Gastroesophageal sphincter (tissue), 4 donors: ENCODE results near the gene VGLL3. TPM values are rescaled to one million over a fixed set of nuclear protein-coding genes. Genes with fewer than 3 reads are reported as not detected.

ENCODE experiments used
- ATAC-seq: fragments of 150-250 bp; one replicate; pipeline ENCODE4 v1.9.1; 2016; ENCODE audit warnings: mild to moderate bottlenecking, moderate library complexity
- H3K27ac ChIP-seq, 4 donors: fragments of 200-600 bp; sonication (generic) in 3 of 4; 1 replicate in 3 of 4; 2 replicates in 1 of 4; pipeline ENCODE4 v1.5.1; 2016 to 2019
- H3K27me3 ChIP-seq: fragments of 200-600 bp; sonication (generic); one replicate; pipeline ENCODE4 v1.5.1; 2019
- H3K36me3 ChIP-seq, 2 donors: fragments of 200-600 bp; sonication (generic); one replicate each; pipeline ENCODE4 v1.5.1; 2019; ENCODE audit warnings: control low read depth in 1 of 2
- H3K4me1 ChIP-seq, 3 donors: fragments of 200-600 bp; sonication (generic); 1 replicate in 2 of 3; 2 replicates in 1 of 3; pipeline ENCODE4 v1.5.1; 2016 to 2019; ENCODE audit warnings: control low read depth in 2 of 3
- H3K4me3 ChIP-seq, 2 donors: fragments of 200-600 bp; sonication (generic); one replicate each; pipeline ENCODE4 v1.5.1; 2019; ENCODE audit warnings: mild to moderate bottlenecking in 1 of 2, moderate library complexity in 1 of 2
- H3K9me3 ChIP-seq, 3 donors: fragments of 200-600 bp; sonication (generic); one replicate each; pipeline ENCODE4 v1.5.1; 2017 to 2019; ENCODE audit warnings: control low read depth in 2 of 3
- CTCF ChIP-seq, 4 experiments: fragments of 200-600 bp in 2 of 4; fragments of 450-650 bp in 2 of 4; sonication (generic) in 1 of 4; IDR thresholded peaks; one replicate each; pipeline ENCODE4 v1.5.1; 2017 to 2019; ENCODE audit warnings: antibody characterized with exemption in 4 of 4, mild to moderate bottlenecking in 2 of 4, moderate library complexity in 2 of 4
- EP300 ChIP-seq: sonication (generic); formaldehyde crosslinking; IDR thresholded peaks from one replicate; pipeline ENCODE4 v1.6.1; 2017; ENCODE audit warnings: antibody characterized with exemption, mild to moderate bottlenecking
- POLR2A ChIP-seq, 2 donors: fragments of 450-650 bp; IDR thresholded peaks; one replicate each; pipeline ENCODE4 v1.6.1; 2017; ENCODE audit warnings: antibody characterized with exemption in 2 of 2, mild to moderate bottlenecking in 2 of 2, moderate library complexity in 1 of 2
- POLR2AphosphoS5 ChIP-seq: sonication (generic); formaldehyde crosslinking; IDR thresholded peaks from one replicate; pipeline ENCODE4 v1.6.1; 2017; ENCODE audit warnings: antibody characterized with exemption
- WGBS, 2 donors: methylation state at CpG; one replicate each; pipeline ENCODE4 v1.1.5; 2018; ENCODE audit warnings: low coverage in 1 of 2; 5-methylcytosine and 5-hydroxymethylcytosine counted together
- total RNA-seq, 4 donors: library from RNA; depleted of rRNA; stranded (reverse); fragments of >200 nt; gene quantifications; one replicate each; pipeline ENCODE4 v1.1.0, GENCODE V29; 2016

VGLL3 gene
- total RNA-seq, 4 donors from 2014 or later, result 12.5 to 43.3 (median 32.1) TPM

GRCh38 chr3:86934851-86935250, 56.1 kb downstream of the VGLL3 start:
- H3K27ac ChIP-seq, result no peak overlapping the region
- TF ChIP-seq CTCF (IDR thresholded peaks at IDR 0.05) (no peak), POLR2A (IDR thresholded peaks at IDR 0.05) (no peak), EP300 (no peak), POLR2AphosphoS5 (no peak)
- H3K9me3 ChIP-seq, result no peaks in the 10 kb centered on the region
- no peaks in the 10 kb centered on the region for H3K4me1 ChIP-seq
- WGBS, 2 donors, result 71 to 90% methylated on average over 2 to 3 of the region's 3 CpGs
- H3K27me3 ChIP-seq, result no peaks in the 10 kb centered on the region
- no peaks in the 10 kb centered on the region for H3K36me3 ChIP-seq
- H3K4me3 ChIP-seq, result no peak overlapping the region
- no peak for ATAC-seq

GRCh38 chr3:86930831-86931230, 60.1 kb downstream of the VGLL3 start:
- TF ChIP-seq POLR2A (IDR thresholded peaks at IDR 0.05), result no peak
- TF ChIP-seq EP300, result no peak
- no peak for TF ChIP-seq POLR2AphosphoS5
- TF ChIP-seq CTCF (IDR thresholded peaks at IDR 0.05), result no peak
- Histone ChIP-seq H3K4me1 (no peaks in the 10 kb centered on the region), H3K9me3 (no peaks in the 10 kb centered on the region), H3K27ac (no peak overlapping the region), H3K27me3 (no peaks in the 10 kb centered on the region), H3K4me3 (no peak overlapping the region), H3K36me3 (no peaks in the 10 kb centered on the region)
- 65 to 78% methylated on average over 3 of the region's 3 CpGs for WGBS, 2 donors
- no peak for ATAC-seq

- H3K27ac ChIP-seq, result no peak overlapping the region
- no peaks in the 10 kb centered on the region for H3K9me3 ChIP-seq
- no peaks in the 10 kb centered on the region for H3K36me3 ChIP-seq
- TF ChIP-seq POLR2A (IDR thresholded peaks at IDR 0.05) (no peak), POLR2AphosphoS5 (no peak), CTCF (IDR thresholded peaks at IDR 0.05) (no peak), EP300 (no peak)
- no peak for ATAC-seq
- no peaks in the 10 kb centered on the region for H3K4me1 ChIP-seq
- no peak overlapping the region for H3K4me3 ChIP-seq
- 25 to 56% methylated on average over 1 of the region's 1 CpG for WGBS, 2 donors
- no peaks in the 10 kb centered on the region for H3K27me3 ChIP-seq
Measured at GRCh38 chr3:86930181-86930580, 60.8 kb downstream of the VGLL3 start.

GRCh38 chr3:86929046-86929445, 61.9 kb downstream of the VGLL3 start:
- no peak for ATAC-seq
- Histone ChIP-seq H3K27ac (no peak overlapping the region), H3K27me3 (no peaks in the 10 kb centered on the region), H3K4me1 (no peaks in the 10 kb centered on the region), H3K4me3 (no peak overlapping the region), H3K36me3 (no peaks in the 10 kb centered on the region), H3K9me3 (no peaks in the 10 kb centered on the region)
- WGBS, 2 donors, result 95 to 100% methylated on average over 1 to 7 of the region's 7 CpGs
- TF ChIP-seq POLR2AphosphoS5, result no peak
- no peak for TF ChIP-seq POLR2A (IDR thresholded peaks at IDR 0.05)
- TF ChIP-seq EP300, result no peak
- no peak for TF ChIP-seq CTCF (IDR thresholded peaks at IDR 0.05)

- TF ChIP-seq CTCF (IDR thresholded peaks at IDR 0.05) (no peak), POLR2A (IDR thresholded peaks at IDR 0.05) (no peak), POLR2AphosphoS5 (no peak), EP300 (no peak)
- Histone ChIP-seq H3K9me3 (no peaks in the 10 kb centered on the region), H3K27ac (peak overlapping the region in 2 of 4 donors; percentile 17 to 37), H3K27me3 (no peaks in the 10 kb centered on the region), H3K36me3 (no peaks in the 10 kb centered on the region), H3K4me3 (no peak overlapping the region), H3K4me1 (no peaks in the 10 kb centered on the region)
- ATAC-seq, result peak; percentile 70
- 33 to 53% methylated on average over 1 to 2 of the region's 3 CpGs for WGBS, 2 donors
Measured at GRCh38 chr3:86923071-86923491, 67.9 kb downstream of the VGLL3 start.
